Measurements from ENCODE around the gene ZP1.

- TF ChIP-seq CTCF (IDR thresholded peaks at IDR 0.05; ENCODE audit: control extremely low read depth in 1 of 3, insufficient read depth in 1 of 3, low read depth in 1 of 3, low read length in 3 of 3) (no peak), EP300 (IDR thresholded peaks at IDR 0.05; ENCODE audit: borderline replicate concordance in 1 of 2, low read depth in 2 of 2, low read length in 2 of 2) (peak in 1 of 2 experiments; percentile 76; a peak in 1 of 3 replicates), POLR2A (IDR thresholded peaks at IDR 0.05; ENCODE audit: control extremely low read depth in 1 of 2, low read depth in 2 of 2, low read length in 2 of 2) (peak in 1 of 2 experiments; percentile 67; a peak in 2 of 3 replicates), POLR2AphosphoS5 (IDR thresholded peaks at IDR 0.05; ENCODE audit: low read depth, low read length) (peak; percentile 73), SP2 (IDR thresholded peaks at IDR 0.05; ENCODE audit: low read length) (no peak), GTF2F1 (IDR thresholded peaks at IDR 0.05; ENCODE audit: borderline replicate concordance, low read depth, low read length) (0 out of 2 replicates have a peak, but pooled peaks have one; percentile 46), SIN3A (conservative IDR thresholded peaks at IDR 0.05 in 1 of 2, IDR thresholded peaks at IDR 0.05 in 1 of 2; ENCODE audit: low read depth in 1 of 2, low read length in 2 of 2) (peak; percentile 99 to 100), MAFK (IDR thresholded peaks at IDR 0.05; ENCODE audit: low read depth, low read length) (no peak)
- TF ChIP-seq, protein P1, sequence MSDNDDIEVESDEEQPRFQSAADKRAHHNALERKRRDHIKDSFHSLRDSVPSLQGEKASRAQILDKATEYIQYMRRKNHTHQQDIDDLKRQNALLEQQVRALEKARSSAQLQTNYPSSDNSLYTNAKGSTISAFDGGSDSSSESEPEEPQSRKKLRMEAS (IDR thresholded peaks at IDR 0.05): peak; percentile 100
- TF ChIP-seq, protein P2, sequence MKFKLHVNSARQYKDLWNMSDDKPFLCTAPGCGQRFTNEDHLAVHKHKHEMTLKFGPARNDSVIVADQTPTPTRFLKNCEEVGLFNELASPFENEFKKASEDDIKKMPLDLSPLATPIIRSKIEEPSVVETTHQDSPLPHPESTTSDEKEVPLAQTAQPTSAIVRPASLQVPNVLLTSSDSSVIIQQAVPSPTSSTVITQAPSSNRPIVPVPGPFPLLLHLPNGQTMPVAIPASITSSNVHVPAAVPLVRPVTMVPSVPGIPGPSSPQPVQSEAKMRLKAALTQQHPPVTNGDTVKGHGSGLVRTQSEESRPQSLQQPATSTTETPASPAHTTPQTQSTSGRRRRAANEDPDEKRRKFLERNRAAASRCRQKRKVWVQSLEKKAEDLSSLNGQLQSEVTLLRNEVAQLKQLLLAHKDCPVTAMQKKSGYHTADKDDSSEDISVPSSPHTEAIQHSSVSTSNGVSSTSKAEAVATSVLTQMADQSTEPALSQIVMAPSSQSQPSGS (IDR thresholded peaks at IDR 0.05; ENCODE audit: low read length): no peak
Observed at GRCh38 chr11:60841797-60842667, 25.3 kb upstream of the ZP1 start, which contains the start of gene CCDC86.
